CD4-positive, CD25-positive, alpha-beta regulatory T cell (primary cell): ENCODE results near the gene SLC46A3. TPM values are rescaled to one million over a fixed set of nuclear protein-coding genes. Genes with fewer than 3 reads are reported as not detected.

Experiments
- ATAC-seq, 2 donors: fragments of 150-1000 bp; cut with Tn5 transposase; one replicate each; pipeline ENCODE4 v1.10.0; 2021; ENCODE audit warnings: low read depth in 2 of 2, moderate number of reproducible peaks in 2 of 2, moderate library complexity in 1 of 2
- DNase-seq, 3 donors: peaks; one replicate each; pipeline versions ENCODE4 v3.0.0 to v3.0.0-alpha.2; 2012 to 2022; ENCODE audit warnings: mixed read lengths in 1 of 3
- H3K27ac ChIP-seq: one replicate; pipeline ENCODE4 v1.7.0; 2013; ENCODE audit warnings: mild to moderate bottlenecking, low read length; ENCODE audit not compliant: insufficient read depth, poor library complexity, severe bottlenecking
- H3K27me3 ChIP-seq: one replicate; pipeline ENCODE4 v1.7.0; 2013; ENCODE audit warnings: low read length; ENCODE audit not compliant: control insufficient read depth, insufficient read depth
- H3K36me3 ChIP-seq: one replicate; pipeline ENCODE4 v1.7.0; 2013; ENCODE audit warnings: mild to moderate bottlenecking, low read length, moderate library complexity; ENCODE audit not compliant: control insufficient read depth, insufficient read depth
- H3K4me1 ChIP-seq: 2 replicates; pipeline ENCODE4 v1.7.0; 2013; ENCODE audit warnings: mild to moderate bottlenecking, low read length; ENCODE audit not compliant: insufficient read depth, control insufficient read depth, poor library complexity, severe bottlenecking
- H3K4me3 ChIP-seq: one replicate; pipeline ENCODE4 v1.7.0; 2013; ENCODE audit warnings: low read depth, mild to moderate bottlenecking, low read length, moderate library complexity
- H3K9me3 ChIP-seq, 2 experiments: 1 replicate in 1 of 2; 2 replicates in 1 of 2; pipeline ENCODE4 v1.7.0; 2013; ENCODE audit warnings: low read length in 2 of 2, mild to moderate bottlenecking in 1 of 2, moderate library complexity in 1 of 2; ENCODE audit not compliant: control insufficient read depth in 2 of 2
- H3K27ac Mint-ChIP-seq, 3 donors: one replicate each; pipeline ENCODE4 v1.8.0; 2020 to 2022; ENCODE audit warnings: mild to moderate bottlenecking in 3 of 3, mixed read lengths in 3 of 3, moderate library complexity in 2 of 3
- H3K27me3 Mint-ChIP-seq: one replicate; pipeline ENCODE4 v1.8.0; 2022; ENCODE audit warnings: mild to moderate bottlenecking, mixed read lengths
- H3K36me3 Mint-ChIP-seq: one replicate; pipeline ENCODE4 v1.8.0; 2020; ENCODE audit warnings: mixed read lengths
- H3K4me1 Mint-ChIP-seq, 4 donors: one replicate each; pipeline ENCODE4 v1.8.0; 2020 to 2022; ENCODE audit warnings: mixed read lengths in 4 of 4, mild to moderate bottlenecking in 1 of 4
- H3K4me3 Mint-ChIP-seq, 4 donors: one replicate each; pipeline ENCODE4 v1.8.0; 2020 to 2022; ENCODE audit warnings: mild to moderate bottlenecking in 4 of 4, mixed read lengths in 4 of 4, moderate library complexity in 3 of 4
- H3K9me3 Mint-ChIP-seq, 7 donors: one replicate each; pipeline ENCODE4 v1.8.0; 2020 to 2022; ENCODE audit warnings: mixed read lengths in 7 of 7, mild to moderate bottlenecking in 3 of 7, moderate library complexity in 2 of 7
- polyA plus RNA-seq, 4 donors: library from polyadenylated mRNA; unstranded; fragments of 300-500 nt; fragmentation: Illumina TruSeq; gene quantifications; one replicate each; pipeline ENCODE4 v1.2.3, GENCODE V29; 2021
- total RNA-seq: library from RNA; stranded (reverse); gene quantifications from one replicate; pipeline ENCODE4 v1.2.3, GENCODE V29; 2022

The SLC46A3 gene
- total and polyA plus RNA-seq, 5 donors from 2014 or later, result 11.0 to 35.5 (median 32.8) TPM

- Mint-ChIP-seq H3K27ac (no peak overlapping the region), H3K9me3 (peaks cover 0 to 2% (median 0%) of the 10 kb centered on the region in 7 donors), H3K4me3 (peak overlapping the region in 1 of 4 donors; percentile 70), H3K27me3 (no peaks in the 10 kb centered on the region), H3K4me1 (peaks cover 6 to 43% (median 36%) of the 10 kb centered on the region in 4 donors), H3K36me3 (peaks cover 29% of the 10 kb centered on the region)
- H3K4me1 ChIP-seq, result peaks cover 28% of the 10 kb centered on the region
- no peak overlapping the region for H3K27ac ChIP-seq
- H3K4me3 ChIP-seq, result no peak overlapping the region
- H3K27me3 ChIP-seq, result no peaks in the 10 kb centered on the region
- no peaks in the 10 kb centered on the region for H3K9me3 ChIP-seq
- ATAC-seq (no peak), DNase-seq (no peak)
- peaks cover 5% of the 10 kb centered on the region for H3K36me3 ChIP-seq
These were observed 4.1 kb downstream of the SLC46A3 start for GRCh38 chr13:28714651-28715050.

- no peak overlapping the region for H3K4me3 ChIP-seq
- no peaks in the 10 kb centered on the region for H3K9me3 ChIP-seq
- no peaks in the 10 kb centered on the region for H3K27me3 Mint-ChIP-seq
- no peak overlapping the region for H3K27ac ChIP-seq
- H3K36me3 ChIP-seq, result peaks cover 13% of the 10 kb centered on the region
- peaks cover 43% of the 10 kb centered on the region for H3K36me3 Mint-ChIP-seq
- H3K4me3 Mint-ChIP-seq, result no peak overlapping the region
- ATAC-seq (no peak), DNase-seq (no peak)
- no peaks in the 10 kb centered on the region for H3K27me3 ChIP-seq
- no peaks in the 10 kb centered on the region for H3K9me3 Mint-ChIP-seq
- peak overlapping the region in 1 of 3 donors; percentile 20 for H3K27ac Mint-ChIP-seq
- H3K4me1 Mint-ChIP-seq, result peaks cover 4 to 18% (median 11%) of the 10 kb centered on the region in 4 donors
- no peaks in the 10 kb centered on the region for H3K4me1 ChIP-seq
These were observed 8.6 kb downstream of the SLC46A3 start for GRCh38 chr13:28710161-28710560.

GRCh38 chr13:28707629-28708427, 10.9 kb downstream of the SLC46A3 start:
- Histone ChIP-seq H3K36me3 (peaks cover 25% of the 10 kb centered on the region), H3K9me3 (no peaks in the 10 kb centered on the region), H3K27ac (no peak overlapping the region), H3K27me3 (no peaks in the 10 kb centered on the region), H3K4me3 (no peak overlapping the region), H3K4me1 (no peaks in the 10 kb centered on the region)
- Mint-ChIP-seq H3K4me1 (peaks cover 0 to 17% (median 9%) of the 10 kb centered on the region in 4 donors), H3K27ac (peak overlapping the region in 1 of 3 donors; percentile 26), H3K4me3 (no peak overlapping the region), H3K9me3 (peaks cover 0 to 1% (median 0%) of the 10 kb centered on the region in 7 donors), H3K36me3 (peaks cover 57% of the 10 kb centered on the region), H3K27me3 (no peaks in the 10 kb centered on the region)
- DNase-seq, result peak in 1 of 3 donors; percentile 79
- peak in 1 of 2 donors; percentile 34 for ATAC-seq

GRCh38 chr13:28705461-28706083, 13.2 kb downstream of the SLC46A3 start:
- Histone ChIP-seq H3K36me3 (peaks cover 46% of the 10 kb centered on the region), H3K4me3 (no peak overlapping the region), H3K9me3 (no peaks in the 10 kb centered on the region), H3K27me3 (no peaks in the 10 kb centered on the region), H3K4me1 (no peaks in the 10 kb centered on the region), H3K27ac (no peak overlapping the region)
- H3K4me1 Mint-ChIP-seq, result peaks cover 0 to 12% (median 4%) of the 10 kb centered on the region in 4 donors
- peaks cover 62% of the 10 kb centered on the region for H3K36me3 Mint-ChIP-seq
- H3K27me3 Mint-ChIP-seq, result no peaks in the 10 kb centered on the region
- peaks cover 0 to 1% (median 0%) of the 10 kb centered on the region in 7 donors for H3K9me3 Mint-ChIP-seq
- ATAC-seq, result no peak
- no peak overlapping the region for H3K4me3 Mint-ChIP-seq
- no peak for DNase-seq
- no peak overlapping the region for H3K27ac Mint-ChIP-seq

GRCh38 chr13:28704919-28705318, 13.9 kb downstream of the SLC46A3 start:
- peaks cover 0 to 10% (median 4%) of the 10 kb centered on the region in 4 donors for H3K4me1 Mint-ChIP-seq
- H3K9me3 ChIP-seq, result no peaks in the 10 kb centered on the region
- H3K4me3 Mint-ChIP-seq, result no peak overlapping the region
- no peak for ATAC-seq
- no peak overlapping the region for H3K4me3 ChIP-seq
- no peak overlapping the region for H3K27ac Mint-ChIP-seq
- DNase-seq, result no peak
- peaks cover 0 to 1% (median 0%) of the 10 kb centered on the region in 7 donors for H3K9me3 Mint-ChIP-seq
- H3K27me3 Mint-ChIP-seq, result no peaks in the 10 kb centered on the region
- no peaks in the 10 kb centered on the region for H3K27me3 ChIP-seq
- peaks cover 64% of the 10 kb centered on the region for H3K36me3 Mint-ChIP-seq
- H3K4me1 ChIP-seq, result no peaks in the 10 kb centered on the region
- H3K36me3 ChIP-seq, result peaks cover 52% of the 10 kb centered on the region
- H3K27ac ChIP-seq, result no peak overlapping the region

- Mint-ChIP-seq H3K27me3 (no peaks in the 10 kb centered on the region), H3K9me3 (peaks cover 0 to 1% (median 0%) of the 10 kb centered on the region in 7 donors), H3K4me1 (peaks cover 0 to 10% (median 3%) of the 10 kb centered on the region in 4 donors), H3K4me3 (no peak overlapping the region), H3K36me3 (peaks cover 62% of the 10 kb centered on the region), H3K27ac (no peak overlapping the region)
- no peaks in the 10 kb centered on the region for H3K9me3 ChIP-seq
- H3K4me3 ChIP-seq, result no peak overlapping the region
- ATAC-seq (no peak), DNase-seq (no peak)
- no peaks in the 10 kb centered on the region for H3K4me1 ChIP-seq
- peaks cover 53% of the 10 kb centered on the region for H3K36me3 ChIP-seq
- no peaks in the 10 kb centered on the region for H3K27me3 ChIP-seq
- H3K27ac ChIP-seq, result no peak overlapping the region
These were observed 14.5 kb downstream of the SLC46A3 start for GRCh38 chr13:28704282-28704681.

- no peak overlapping the region for H3K4me3 ChIP-seq
- no peaks in the 10 kb centered on the region for H3K9me3 ChIP-seq
- ATAC-seq, result no peak
- no peak overlapping the region for H3K27ac ChIP-seq
- Mint-ChIP-seq H3K27me3 (no peaks in the 10 kb centered on the region), H3K27ac (no peak overlapping the region), H3K9me3 (peaks cover 0 to 2% (median 0%) of the 10 kb centered on the region in 7 donors), H3K36me3 (peaks cover 63% of the 10 kb centered on the region), H3K4me3 (no peak overlapping the region), H3K4me1 (no peaks in the 10 kb centered on the region)
- no peak for DNase-seq
- peaks cover 53% of the 10 kb centered on the region for H3K36me3 ChIP-seq
- H3K27me3 ChIP-seq, result no peaks in the 10 kb centered on the region
- no peaks in the 10 kb centered on the region for H3K4me1 ChIP-seq
These were observed 19.5 kb downstream of the SLC46A3 start for GRCh38 chr13:28699246-28699645.
